Tibial artery (tissue), 4 donors: ENCODE measurements around the gene TMEM94.
A peak's percentile ranks its signal among the peaks of the same experiment; 100 is the strongest.

Experiments used
- DNase-seq, 2 donors: peaks; one replicate each; pipeline ENCODE4 v3.0.0-alpha.2; 2019
- H3K27ac ChIP-seq, 2 donors: fragments of 200-600 bp; sonication (generic) in 1 of 2; 1 replicate in 1 of 2; 2 replicates in 1 of 2; pipeline ENCODE4 v1.5.1; 2018 to 2019; ENCODE audit warnings: mild to moderate bottlenecking in 1 of 2
- H3K27me3 ChIP-seq, 2 donors: fragments of 200-600 bp; sonication (generic) in 1 of 2; one replicate each; pipeline versions ENCODE4 v1.5.1 to v1.6.0; 2016 to 2019
- H3K36me3 ChIP-seq, 3 donors: fragments of 200-600 bp; sonication (generic) in 2 of 3; one replicate each; pipeline ENCODE4 v1.5.1; 2016 to 2019; ENCODE audit warnings: mild to moderate bottlenecking in 2 of 3
- H3K4me1 ChIP-seq, 4 donors: fragments of 200-600 bp; sonication (generic) in 2 of 4; 1 replicate in 3 of 4; 2 replicates in 1 of 4; pipeline ENCODE4 v1.5.1; 2016 to 2019
- H3K4me3 ChIP-seq, 2 donors: fragments of 200-600 bp; sonication (generic) in 1 of 2; 1 replicate in 1 of 2; 2 replicates in 1 of 2; pipeline ENCODE4 v1.5.1; 2018 to 2019; ENCODE audit warnings: mild to moderate bottlenecking in 2 of 2
- H3K9me3 ChIP-seq, 3 donors: fragments of 200-600 bp; sonication (generic) in 1 of 3; one replicate each; pipeline ENCODE4 v1.5.1; 2016 to 2019
- CTCF ChIP-seq, 2 experiments: fragments of 200-600 bp in 1 of 2; fragments of 450-650 bp in 1 of 2; IDR thresholded peaks; one replicate each; pipeline ENCODE4 v1.5.1; 2017 to 2019; ENCODE audit warnings: antibody characterized with exemption in 2 of 2, mild to moderate bottlenecking in 1 of 2, moderate library complexity in 1 of 2
- intact Hi-C: fragments of 100-400 bp; cut with DNase I; formaldehyde crosslinking; loops from one replicate; pipeline ENCODE4 v1.15.0; 2023; ENCODE audit warnings: low total_unique reads

Gene TMEM94

GRCh38 chr17:75456417-75457046 is at the start of gene TMEM94:
Gene TMEM94 (plus strand): TSS chr17:75456635. CDS start chr17:75471906, 15,271 bp downstream.
- Histone ChIP-seq H3K27ac (peak within 1 kb of the TSS; percentile 86 to 95), H3K4me3 (peak within 1 kb of the TSS; percentile 71 to 91), H3K4me1 (peaks cover 0 to 32% (median 26%) of the 10 kb centered on the region in 4 donors), H3K36me3 (no peaks in the 10 kb centered on the region), H3K9me3 (no peaks in the 10 kb centered on the region), H3K27me3 (no peaks in the 10 kb centered on the region)
- DNase-seq, result peak; percentile 96 to 97
- intact Hi-C loops, result no loop called here
- TF ChIP-seq CTCF (IDR thresholded peaks at IDR 0.05), result peak in 1 of 2 experiments; percentile 13

GRCh38 chr17:75407655-75408352 is 48.6 kb upstream of the TMEM94 start:
- DNase-seq, result no peak
- Histone ChIP-seq H3K27me3 (peaks cover 0 to 2% of the 10 kb centered on the region in 2 donors), H3K9me3 (no peaks in the 10 kb centered on the region), H3K27ac (no peak overlapping the region), H3K4me1 (peaks cover 0 to 26% (median 19%) of the 10 kb centered on the region in 4 donors), H3K36me3 (no peaks in the 10 kb centered on the region), H3K4me3 (no peak overlapping the region)
- TF ChIP-seq CTCF (IDR thresholded peaks at IDR 0.05), result no peak
- intact Hi-C loops, result no loop called here

- H3K9me3 ChIP-seq, result no peaks in the 10 kb centered on the region
- H3K36me3 ChIP-seq, result no peaks in the 10 kb centered on the region
- no peak overlapping the region for H3K27ac ChIP-seq
- TF ChIP-seq CTCF (IDR thresholded peaks at IDR 0.05), result no peak
- intact Hi-C loops, result no loop called here
- H3K27me3 ChIP-seq, result peaks cover 0 to 10% of the 10 kb centered on the region in 2 donors
- peak in 1 of 2 donors; percentile 9 for DNase-seq
- no peak overlapping the region for H3K4me3 ChIP-seq
- peaks cover 0 to 14% (median 10%) of the 10 kb centered on the region in 4 donors for H3K4me1 ChIP-seq
Observed at GRCh38 chr17:75410141-75410540, 46.3 kb upstream of the TMEM94 start.

GRCh38 chr17:75411328-75412067 is 44.9 kb upstream of the TMEM94 start:
- DNase-seq, result peak in 1 of 2 donors; percentile 27
- no peak overlapping the region for H3K4me3 ChIP-seq
- H3K36me3 ChIP-seq, result no peaks in the 10 kb centered on the region
- intact Hi-C loops, result no loop called here
- peaks cover 0 to 7% (median 5%) of the 10 kb centered on the region in 4 donors for H3K4me1 ChIP-seq
- H3K9me3 ChIP-seq, result no peaks in the 10 kb centered on the region
- no peak for TF ChIP-seq CTCF (IDR thresholded peaks at IDR 0.05)
- H3K27me3 ChIP-seq, result peaks cover 0 to 10% of the 10 kb centered on the region in 2 donors
- no peak overlapping the region for H3K27ac ChIP-seq

- TF ChIP-seq CTCF (IDR thresholded peaks at IDR 0.05), result peak; percentile 73 to 77
- Histone ChIP-seq H3K27ac (no peak overlapping the region), H3K27me3 (peaks cover 0 to 10% of the 10 kb centered on the region in 2 donors), H3K4me1 (peaks cover 0 to 4% (median 2%) of the 10 kb centered on the region in 4 donors), H3K4me3 (peak overlapping the region in 1 of 2 donors; percentile 5), H3K9me3 (no peaks in the 10 kb centered on the region), H3K36me3 (no peaks in the 10 kb centered on the region)
- peak; percentile 59 to 74 for DNase-seq
- intact Hi-C loops, result no loop called here
Observed at GRCh38 chr17:75412455-75413317, 43.7 kb upstream of the TMEM94 start.
